ENCODE results near the gene THY1.
"Not testable (repeated sequence)": the region's sequence is repeated elsewhere in the genome, so short reads cannot be mapped to it uniquely, and the experiment has no call there.

Gene THY1

DNA sequence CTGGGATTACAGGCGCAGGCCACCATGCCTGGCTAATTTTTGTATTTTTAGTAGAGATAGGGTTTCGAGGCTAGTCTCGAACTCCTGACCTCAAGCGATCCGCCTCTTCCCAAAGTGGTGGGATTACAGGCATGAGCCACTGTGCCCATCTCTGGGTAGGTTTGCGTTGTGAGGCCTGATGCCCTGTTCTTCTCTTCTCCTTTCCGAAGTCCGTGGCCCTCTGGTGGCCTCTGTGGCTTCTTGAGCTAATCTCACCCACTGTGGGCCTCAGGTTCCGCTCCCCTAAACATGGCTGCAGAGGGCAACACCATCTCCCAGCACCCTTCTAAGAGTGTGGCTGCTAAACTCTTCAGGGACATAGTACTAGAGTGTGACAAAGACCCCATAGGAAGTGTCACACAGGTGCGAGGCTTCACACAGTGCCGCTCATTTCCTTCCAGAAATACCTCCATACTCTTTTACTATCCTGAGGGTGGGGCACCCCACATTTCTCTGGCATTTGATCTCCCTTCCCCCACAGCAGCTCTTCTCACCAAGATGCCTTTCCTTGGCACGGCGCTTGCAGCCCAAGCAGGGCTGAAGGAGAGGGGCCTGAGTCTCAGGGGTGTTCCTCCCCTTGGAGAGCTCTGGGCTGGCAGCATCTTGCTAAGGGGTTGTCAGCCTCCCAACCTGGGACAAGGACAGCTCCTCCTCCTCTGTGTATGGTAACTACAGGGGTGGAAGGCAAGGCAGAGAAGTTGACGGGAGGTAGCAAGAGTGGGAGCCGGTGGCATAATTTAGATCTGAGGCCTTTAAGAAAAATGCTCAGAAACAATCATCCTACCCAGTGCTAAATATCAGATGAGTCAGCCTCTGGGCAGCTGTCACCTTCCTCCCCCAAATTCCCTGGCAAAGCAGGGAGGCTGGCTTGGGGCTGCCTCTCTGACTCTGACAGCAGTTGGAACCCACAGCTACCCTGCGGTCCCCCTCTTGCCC, 6.1 kb downstream of the THY1 start:
- DNase-seq = no peak

DNA sequence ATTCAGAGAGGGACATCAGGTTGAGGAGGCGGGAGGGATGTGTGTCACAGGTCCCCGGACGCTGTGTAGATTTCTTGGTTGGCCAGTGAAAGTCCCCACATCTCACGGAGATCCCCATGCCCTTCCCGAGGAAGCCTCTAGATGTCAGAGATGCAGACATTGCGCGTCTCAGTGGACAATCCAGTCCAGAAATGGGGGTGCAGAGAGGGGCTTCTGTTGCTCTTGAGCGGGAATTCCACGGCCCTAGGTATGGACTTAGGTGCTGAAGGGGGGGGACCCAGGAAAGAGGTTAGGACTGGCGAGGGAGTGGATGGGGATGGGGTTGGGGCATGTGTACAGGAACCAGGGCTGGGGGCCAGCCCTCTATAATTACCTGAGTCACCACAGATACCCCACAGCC, 7.0 kb downstream of the THY1 start:
- no peak for DNase-seq

DNA sequence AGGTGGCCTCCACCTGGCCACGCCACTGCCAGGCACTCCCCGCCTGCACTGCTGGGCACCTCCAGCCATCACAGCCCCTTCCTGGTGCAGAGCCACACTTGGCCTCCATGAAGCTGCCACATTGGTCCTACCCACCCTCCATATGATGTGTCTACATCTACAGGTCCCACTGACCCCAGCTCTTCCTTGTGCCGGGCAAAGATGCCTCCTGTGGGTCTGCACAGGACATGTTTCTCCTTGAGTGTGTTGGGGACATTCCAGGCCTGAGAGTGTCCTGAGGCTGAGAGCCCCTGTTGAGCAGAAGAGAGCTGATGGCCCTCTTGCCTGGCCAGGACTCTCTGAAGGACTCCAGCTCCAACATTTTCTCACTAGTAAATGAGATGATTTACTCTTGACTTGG, 7.5 kb downstream of the THY1 start:
- no peak for DNase-seq

DNA sequence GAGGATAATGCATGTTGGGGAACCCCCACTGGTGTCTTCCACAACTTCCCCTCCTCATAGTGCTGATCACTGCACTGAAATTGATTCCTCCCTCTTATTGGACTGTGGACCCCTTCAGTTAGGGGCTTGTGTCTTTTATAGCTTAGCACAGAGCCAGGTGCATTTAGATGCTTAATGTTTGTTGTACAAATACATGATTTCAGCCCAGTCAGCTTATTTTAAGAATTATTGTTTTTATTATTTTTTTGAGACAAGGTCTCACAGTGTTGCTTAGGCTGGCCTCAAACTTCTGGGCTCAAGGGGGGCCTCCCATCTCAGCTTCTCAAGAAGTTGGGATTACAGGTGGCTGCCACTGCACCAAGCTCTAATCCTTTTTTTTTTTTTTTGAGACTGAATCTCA, 8.2 kb downstream of the THY1 start:
- DNase-seq = no peak

DNA sequence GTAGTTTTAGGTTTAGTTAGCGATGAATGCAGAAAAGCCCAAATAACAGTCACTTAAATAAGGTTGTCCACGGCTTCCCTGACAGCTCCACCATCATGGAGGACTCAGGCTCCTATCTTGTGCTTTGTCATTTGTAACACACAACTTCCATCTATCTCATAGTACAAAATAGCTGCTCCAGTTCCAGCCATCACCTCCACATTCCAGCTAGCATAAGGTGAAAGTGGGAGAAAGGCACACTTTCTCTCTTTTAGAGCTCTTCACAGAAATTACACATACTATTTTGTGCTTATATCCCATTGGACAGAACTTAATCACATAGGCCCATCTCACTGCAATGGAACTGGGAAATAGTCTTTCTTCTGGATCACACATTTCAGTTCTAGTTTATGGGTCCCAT, 8.7 kb downstream of the THY1 start:
- no peak for DNase-seq

DNA sequence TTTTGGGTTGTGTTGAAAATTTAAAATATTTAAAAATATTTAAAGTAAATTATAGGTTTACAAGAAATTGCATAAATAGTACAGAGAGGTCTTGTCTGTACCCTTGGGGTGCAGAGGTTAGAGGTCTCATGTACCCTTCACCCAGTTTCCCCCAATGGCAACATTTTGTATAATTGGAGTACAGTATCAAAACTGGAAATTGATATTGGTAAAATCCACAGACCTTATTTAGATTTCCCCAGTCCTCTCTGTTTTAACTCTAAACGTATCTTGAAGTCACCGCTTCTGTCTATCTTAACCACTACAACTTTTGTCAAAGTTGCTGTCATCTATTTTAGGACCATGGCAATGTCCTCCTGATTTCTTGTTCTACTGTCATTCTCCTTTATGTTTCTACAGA, 10.9 kb downstream of the THY1 start:
- DNase-seq = no peak

DNA sequence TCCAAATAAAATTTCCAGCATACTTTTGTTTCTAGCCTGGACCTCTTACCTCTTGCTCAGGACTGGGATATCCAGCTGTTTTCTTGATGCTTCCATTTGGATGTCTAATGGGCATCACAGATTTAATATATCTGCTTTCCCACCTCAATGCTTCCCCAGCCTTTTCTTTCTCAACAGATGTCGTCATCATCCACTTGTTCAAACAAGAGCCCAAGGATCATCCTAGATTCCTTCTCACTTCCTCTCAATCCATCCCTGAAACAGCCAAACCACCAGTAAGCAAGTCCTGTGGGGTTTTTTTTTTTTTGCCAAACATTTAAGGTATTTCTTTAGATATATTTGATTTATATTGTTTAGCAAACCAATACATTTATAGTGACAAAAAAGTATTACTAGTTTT, 12.5 kb downstream of the THY1 start:
- DNase-seq = no peak

DNA sequence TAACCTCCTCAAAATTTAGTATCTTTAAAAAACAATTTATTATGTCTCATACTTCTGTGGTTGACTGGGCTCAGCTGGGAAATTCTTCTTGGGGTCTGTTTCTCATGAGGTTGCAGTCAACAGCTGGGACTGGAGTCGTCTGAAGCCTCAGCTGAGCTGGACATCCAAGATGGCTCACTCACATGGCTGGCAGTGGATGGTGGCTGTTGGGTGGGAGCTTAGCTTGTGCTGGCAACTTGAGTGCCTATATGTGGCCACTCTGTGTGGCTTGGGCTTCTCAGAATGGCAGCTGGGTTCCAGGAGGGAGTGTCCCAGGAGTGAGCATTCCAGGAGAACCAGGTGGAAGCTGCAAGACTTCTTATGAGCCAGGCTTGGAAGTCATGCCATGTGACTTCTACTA, 13.2 kb downstream of the THY1 start:
- DNase-seq = no peak

DNA sequence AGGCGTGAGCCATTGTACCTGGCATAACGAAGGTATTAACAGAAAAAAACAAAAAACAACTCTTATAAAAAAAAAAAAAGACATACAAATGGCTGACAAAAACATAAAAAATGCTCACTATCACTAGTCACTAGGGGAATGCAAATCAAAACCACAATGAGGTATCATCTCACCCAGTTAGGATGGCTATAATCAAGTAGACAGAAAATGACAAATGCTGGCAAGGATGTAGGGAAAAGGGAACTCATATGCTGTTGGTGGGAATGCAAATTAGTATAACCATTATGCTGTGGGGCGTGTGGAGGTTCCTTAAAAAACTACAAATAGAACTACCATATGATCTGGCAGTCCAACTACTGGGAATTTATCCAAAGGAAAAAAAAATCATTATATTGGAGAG, 17.0 kb downstream of the THY1 start:
- DNase-seq = no peak

DNA sequence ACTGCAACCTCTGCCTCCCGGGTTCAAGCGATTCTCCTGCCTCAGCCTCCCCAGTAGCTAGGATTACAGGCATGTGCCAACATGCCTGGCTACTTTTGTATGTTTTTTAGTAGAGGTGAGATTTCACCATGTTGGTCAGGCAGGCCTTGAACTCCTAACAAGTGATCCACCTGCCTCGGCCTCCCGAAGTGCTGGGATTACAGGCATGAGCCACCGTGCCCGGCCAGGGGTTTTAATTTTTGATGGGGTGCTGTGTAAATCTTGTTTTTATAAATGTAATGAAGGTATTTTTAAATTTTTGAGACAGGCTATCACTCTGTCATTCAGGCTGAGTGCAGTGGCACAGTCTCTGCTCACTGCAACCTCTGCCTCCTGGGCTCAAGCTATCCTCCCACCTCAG, 17.5 kb downstream of the THY1 start:
- DNase-seq = not testable (repeated sequence)

DNA sequence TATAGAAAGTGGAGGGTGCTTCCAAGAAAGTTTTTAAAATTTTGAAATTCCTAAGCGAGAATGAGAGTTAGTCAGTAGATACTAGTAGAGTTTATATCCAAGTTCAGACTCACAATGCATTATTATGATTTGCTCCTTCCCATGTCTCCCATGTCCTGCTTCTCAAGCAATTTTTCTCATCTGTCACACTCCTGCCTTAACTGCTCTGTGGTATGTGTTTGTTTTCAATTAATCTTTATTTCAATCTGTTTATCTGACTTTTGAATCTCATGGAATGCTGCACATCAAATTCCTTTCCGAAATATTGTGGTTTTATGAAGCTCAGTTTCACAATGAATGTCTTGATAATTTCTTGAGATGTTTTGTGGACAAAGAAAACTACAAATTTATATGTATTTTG, 18.1 kb downstream of the THY1 start:
- no peak for DNase-seq

DNA sequence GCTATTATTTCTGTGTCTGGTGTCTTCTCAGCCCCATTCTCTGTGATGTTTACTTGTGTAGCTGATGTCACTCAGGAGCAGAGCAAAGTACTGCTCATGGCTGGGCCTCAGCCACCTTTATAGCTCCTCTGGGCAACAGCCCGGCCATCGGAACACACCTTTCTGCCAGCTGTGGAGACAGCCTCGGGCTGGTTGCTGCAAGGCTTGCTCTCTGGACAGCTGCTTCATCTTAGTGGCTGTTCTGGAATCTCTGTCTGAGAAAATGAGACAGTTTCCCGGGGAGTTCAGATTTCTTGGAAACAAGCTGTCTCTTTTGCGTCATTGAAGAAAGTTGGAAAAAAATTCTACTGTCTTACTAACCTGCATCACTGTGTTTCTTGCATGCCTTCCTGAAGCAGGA, 20.0 kb downstream of the THY1 start:
- DNase-seq = no peak

DNA sequence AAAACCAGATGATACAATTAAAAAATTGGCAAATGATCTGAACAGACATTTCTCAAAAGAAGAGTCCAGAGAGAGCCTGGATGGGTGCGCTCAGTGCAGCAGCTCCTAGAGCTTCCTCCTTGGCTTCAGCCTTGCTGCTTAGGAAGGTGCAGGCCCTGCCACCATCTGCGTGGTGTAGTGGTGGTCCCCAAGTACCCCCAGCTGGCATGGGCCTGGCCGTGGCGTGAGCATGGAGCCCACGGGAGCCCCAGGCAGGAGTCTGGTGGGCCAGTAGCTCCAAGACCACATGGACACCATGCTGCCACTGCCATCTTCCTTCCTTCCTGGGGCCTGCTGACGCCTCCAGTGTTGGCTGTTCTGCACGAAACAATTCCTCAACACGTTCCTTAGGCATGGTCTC, 20.5 kb downstream of the THY1 start:
- no peak for DNase-seq

DNA sequence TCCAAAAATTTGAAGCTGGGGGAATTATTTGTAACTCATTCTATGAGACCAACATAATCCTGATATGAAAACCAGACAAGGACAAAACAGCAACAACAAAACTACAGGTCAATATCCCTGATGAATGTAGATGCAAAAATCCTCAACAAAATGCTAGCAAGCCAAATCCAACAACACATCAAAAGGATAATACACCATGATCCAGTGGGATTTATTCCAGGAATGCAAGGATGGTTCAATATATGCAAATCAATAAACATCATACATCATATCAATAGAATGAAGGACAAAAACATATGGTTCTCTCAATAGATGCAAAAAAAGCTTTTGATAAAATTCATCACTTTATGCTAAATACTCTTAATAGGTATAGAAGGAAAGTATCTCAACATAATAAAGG, 22.1 kb downstream of the THY1 start:
- no peak for DNase-seq

DNA sequence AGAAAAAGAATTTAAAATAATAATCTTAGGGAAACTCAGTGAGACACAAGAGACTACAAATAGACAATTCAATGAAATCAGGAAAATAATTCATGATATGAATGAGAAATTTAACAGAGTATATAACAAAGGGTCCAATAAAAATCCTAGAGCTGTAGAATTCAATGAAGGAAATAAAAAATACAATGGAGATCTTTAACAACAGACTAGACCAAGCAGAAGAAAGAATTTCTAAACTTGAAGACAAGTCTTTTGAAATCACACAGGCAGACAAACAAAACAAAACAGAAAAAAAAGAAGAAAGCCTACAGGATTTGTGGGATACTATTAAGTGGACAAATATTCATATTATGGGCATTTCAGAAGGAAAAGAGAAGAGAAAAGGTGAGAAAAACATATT, 25.2 kb downstream of the THY1 start:
- DNase-seq = no peak

DNA sequence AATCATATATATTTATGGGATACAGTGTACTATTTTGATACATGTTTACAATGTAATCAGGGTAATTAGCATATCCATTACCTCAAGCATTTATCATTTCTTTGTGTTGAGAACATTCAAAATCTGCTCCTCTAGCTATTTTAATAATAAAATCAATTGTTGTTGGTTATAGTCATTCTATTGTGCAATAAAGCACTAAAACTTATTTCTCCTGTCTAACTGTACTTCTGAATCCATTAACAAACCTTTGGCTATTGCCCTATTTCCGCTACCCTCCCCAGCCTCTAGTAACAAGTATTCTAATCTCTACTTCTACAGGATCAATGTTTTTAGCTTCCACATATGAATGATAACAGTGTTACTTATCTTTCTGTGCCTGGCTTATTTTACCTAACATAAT, 26.1 kb downstream of the THY1 start:
- DNase-seq = no peak

DNA sequence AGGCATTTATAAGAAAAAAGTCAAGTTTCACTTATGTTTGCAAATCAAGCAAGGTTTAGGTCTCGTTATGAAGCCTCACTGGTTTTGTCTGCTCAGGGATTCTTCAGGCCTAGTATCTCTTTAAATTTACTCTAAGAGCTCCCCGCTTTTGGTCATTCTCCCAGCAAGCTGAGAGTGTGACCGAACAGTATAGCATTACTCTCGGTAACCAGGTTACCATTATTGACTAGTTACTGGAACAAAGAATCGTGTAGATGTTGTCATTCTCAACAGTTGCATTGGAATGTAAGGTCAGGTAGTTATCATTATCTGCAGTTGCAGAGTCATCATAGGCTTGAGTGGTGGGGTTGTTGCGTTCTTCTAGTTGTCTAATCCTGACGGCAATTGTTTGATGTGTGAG, 31.7 kb downstream of the THY1 start:
- no peak for DNase-seq

DNA sequence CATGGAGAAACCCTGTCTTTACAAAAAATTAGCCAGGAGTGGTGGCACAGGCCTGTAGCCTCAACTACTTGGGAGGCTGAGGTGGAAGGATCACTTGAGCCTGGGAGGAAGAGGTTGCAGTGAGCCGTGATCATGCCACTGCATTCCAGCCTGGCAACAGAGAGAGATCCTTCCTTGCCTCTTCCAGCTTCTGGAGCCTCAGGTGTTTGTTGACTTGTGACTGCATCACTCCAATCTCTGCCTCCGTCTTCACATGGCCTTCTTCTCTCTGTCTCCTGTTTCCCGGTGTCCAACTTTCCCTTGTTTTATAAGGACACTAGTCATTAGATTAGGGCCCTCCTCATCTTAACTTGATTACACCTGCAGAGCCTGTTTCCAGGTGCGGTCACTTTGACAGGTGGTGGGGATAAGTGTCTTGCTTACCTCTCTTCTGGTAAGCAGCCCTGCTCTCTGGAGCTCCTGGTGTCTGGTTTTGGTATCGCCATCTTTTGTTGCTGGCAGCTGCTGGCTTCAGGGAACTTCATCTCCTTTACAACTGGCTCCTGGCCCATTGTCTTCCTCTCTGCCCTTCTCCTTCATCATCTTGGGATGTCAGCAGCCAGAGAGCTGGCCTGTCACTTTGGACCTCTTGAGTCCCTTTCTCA, 33.2 kb downstream of the THY1 start:
- no peak for DNase-seq

DNA sequence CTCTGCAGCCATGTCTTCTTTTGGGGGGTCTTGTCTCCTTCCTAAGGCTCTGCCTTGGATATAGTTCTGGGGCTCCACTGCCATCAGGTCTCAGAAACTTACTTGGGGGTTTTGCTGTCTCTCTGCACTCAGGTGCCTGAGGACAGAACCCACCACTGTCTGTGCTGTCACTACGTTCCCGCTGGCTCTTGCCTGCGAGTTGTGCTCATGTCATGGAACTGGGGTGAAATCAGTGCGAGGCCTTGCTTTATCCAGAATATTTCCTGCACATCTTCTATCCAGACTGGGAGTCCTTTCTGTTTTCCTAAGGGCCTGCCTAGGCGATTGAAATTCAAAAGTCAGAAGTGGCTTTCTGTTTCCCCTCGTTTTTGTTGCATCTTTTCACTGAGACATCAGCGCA, 34.9 kb downstream of the THY1 start:
- no peak for DNase-seq

DNA sequence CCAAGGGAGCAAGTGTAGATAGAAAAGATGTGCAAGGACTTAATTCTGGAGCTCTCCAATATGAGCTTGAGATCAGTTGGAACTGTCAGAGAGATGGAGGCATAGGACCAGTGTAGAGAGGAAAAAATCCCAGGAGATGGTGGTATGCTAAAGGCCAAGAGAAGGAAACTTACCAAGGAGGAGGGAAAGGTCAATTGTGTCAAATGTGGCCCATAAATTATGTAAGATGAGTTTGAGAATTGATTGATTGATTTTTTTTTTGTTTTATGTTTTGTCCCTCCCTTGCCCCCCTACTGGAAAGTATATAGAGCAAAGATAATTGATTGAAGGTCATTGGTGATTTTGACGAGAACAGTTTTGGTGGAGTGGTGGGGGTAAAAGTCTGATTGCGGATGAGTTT, 38.6 kb downstream of the THY1 start:
- DNase-seq = no peak

DNA sequence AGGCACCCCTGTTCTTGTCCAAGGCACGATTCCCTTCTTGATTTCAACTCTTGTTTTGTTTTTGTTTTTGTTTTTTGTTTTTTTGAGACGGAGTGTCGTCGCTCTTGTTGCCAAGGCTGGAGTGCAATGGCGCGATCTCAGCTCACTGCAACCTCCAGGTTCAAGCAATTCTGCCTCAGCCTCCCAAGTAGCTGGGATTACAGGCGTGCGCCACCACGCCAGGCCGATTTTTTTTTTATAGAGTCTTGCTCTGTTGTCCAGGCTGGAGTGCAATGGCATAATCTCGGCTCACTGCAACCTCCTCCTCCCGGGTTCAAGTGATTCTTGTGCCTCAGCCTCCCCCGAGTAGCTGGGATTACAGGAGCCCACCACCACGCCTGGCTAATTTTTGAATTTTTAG, 40.5 kb downstream of the THY1 start:
- DNase-seq = not testable (repeated sequence)

DNA sequence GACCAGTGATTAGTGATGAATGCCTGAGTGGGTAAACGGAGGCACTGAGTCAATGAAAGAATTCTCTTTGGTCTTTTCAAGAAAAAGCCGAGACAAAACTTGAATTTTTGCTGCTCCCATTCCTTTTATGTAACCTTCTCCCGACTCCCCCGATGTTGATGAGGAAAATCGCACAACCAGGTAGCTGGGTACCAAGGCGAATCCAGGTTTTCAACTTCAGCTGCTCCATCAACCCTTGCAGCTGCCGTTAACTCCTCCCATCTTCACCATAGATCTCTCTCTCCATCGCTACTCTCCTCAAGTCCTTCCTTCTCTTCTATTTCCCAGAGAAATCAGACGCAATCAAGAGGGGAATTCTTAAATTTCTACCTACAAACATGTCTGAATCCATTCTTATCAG, 40.9 kb downstream of the THY1 start:
- no peak for DNase-seq

DNA sequence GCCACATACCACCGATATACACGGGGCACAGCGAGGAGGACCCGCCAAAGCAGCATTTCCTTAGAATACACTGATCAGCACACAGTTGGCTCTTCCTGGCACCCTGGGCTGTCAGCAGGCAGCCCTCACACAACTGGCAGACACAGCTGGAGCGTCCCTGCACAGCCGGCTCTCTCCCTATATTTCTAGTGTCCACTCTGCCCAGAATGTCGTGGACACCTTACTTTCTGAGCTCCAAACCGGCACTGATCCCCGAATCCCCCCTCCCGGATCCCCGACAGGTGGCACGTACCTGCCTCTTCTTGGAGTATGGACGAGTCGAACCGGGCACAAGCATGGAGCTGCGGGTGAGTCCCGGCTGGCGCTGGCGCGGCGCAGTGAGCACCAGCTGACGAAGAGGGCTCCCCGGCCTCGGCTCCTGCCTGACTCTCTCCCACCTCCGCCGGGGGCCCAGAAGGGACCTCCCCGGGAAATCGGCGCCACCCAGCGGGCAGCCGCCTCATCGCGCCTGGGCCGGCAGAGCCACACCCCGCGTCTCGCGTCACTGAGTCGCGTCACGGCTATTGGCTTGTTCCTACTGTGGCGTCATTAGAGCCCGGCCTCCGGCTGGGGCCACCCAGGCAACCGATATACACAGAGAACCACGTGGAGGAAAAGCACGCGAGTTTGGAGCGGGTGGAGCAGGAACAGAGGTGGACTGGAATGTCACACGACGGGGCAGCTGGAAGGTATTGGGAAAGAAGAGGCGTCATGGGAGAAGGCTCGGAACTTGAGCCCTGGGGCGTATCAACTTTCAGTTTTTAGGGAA, 41.6 kb downstream of the THY1 start, which contains the start of gene USP2:
TSS of gene USP2 (minus strand) at position 510 of the 808 bp plus-strand sequence. CDS start 8,210 bp downstream, outside the sequence.
- peak; percentile 72 for DNase-seq

DNA sequence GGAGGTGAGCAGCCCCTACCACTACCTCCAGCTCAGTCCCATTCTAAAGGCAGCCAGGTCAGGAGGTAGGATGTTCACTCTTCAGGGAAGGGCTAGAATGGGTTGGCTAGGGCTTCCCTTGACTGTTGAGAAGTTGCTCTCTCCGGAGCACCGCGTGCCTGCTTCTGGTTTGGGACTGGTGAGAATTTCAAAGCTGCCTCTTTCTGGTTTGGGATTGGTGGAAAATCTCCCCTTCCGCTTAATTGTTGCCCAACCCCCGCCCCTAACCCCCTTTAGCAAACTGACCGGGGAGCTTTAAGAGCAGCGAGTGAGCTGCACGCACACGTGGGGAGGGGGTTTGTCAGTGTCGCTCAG, 42.2 kb downstream of the THY1 start:
- no peak for DNase-seq
